ENCODE measurements around the gene PTPRN2.

- TF ChIP-seq CTCF (conservative IDR thresholded peaks at IDR 0.05) = no peak
- no peak for TF ChIP-seq EZH2 (IDR thresholded peaks at IDR 0.05; ENCODE audit: low read depth)
Measured at GRCh38 chr7:158263110-158263963, 324.3 kb downstream of the PTPRN2 start.

Data from PC-9 (cell line).